Measurements from ENCODE around the gene FAM111A.

Gene FAM111A

DNA sequence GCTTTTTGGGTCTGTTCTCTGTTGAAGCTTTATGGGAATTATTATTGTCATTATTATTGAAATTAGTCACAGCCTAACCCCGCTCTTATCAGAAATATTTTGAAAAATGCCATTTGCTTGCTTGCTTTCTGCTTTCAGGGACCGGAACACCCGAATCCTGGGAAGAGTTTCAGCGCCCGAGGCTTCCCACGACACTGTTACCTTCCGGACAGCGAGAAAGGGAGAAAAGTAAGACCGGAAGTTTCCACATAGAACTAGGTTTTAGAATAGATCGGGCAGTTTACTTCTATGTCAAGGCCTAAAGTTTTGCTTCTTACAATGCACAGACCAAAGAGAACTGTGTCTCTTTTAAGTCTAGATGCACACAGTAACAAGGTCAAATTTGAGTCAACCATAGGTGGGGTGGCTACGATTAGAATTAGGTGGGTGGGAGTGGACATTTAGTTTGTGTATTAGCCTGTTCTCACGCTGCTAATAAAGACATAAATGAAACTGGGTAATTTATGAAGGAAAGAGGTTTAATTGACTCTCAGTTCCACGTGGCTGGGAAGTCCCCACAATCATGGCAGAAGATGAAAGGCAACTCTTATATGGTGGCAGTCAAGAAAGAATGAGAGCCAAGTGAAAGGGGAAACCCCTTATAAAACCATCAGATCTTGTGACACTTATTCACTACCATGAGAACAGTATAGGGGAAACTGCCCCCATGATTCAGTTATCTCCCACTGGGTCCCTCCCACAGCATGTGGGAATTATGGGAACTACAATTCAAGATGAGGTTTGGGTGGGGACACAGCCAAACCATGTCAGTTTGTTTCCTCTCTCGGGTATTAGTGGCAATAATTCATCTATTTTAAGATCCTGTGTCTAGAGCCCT, 57.1 kb downstream of the FAM111A start:
- no peak for DNase-seq (ENCODE audit: low read depth, low spot score)

DNA sequence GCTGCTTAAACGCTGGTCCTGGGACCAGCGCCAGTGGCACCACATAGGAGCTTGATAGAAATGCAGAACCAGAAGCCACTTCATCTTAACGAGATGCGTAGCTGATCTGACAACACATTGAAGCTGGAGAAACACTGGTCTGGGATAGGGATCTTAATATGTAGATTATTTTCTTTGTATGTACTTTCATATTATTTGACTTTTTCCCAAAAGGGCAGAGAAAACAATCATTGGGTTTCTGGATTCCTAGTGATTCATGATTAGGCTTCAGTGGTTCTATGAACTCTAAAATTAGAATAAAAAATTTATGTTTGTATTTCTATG, 57.7 kb downstream of the FAM111A start:
- DNase-seq (ENCODE audit: low read depth, low spot score) = no peak

DNA sequence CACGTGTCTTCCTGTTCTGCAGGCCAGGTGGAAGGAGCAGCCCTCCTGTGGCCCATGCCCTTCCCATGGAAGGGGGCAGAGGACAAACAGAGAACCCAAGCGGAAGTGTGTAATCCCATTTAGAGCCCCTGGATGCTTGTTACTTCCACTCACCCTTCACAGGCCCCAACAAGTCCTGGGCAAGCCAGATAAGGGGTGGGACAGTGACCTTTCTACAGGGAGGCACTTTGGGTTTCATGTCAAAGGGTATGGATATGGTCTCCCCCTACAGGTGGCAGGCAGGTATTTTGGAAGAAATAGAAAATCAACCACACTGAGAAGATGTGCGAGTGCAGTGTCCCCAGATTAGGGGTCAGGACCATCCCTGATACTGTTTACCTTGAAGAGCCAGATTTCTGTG, 58.7 kb downstream of the FAM111A start:
- no peak for DNase-seq (ENCODE audit: low read depth, low spot score)

Data from smooth muscle cell of the brain vasculature (primary cell).